Lung (tissue), 12 donors: ENCODE data around the gene DROSHA. TPM values are rescaled to one million over a fixed set of nuclear protein-coding genes. Genes with fewer than 3 reads are reported as not detected.
"Not testable (repeated sequence)": the region's sequence is repeated elsewhere in the genome, so short reads cannot be mapped to it uniquely, and the experiment has no call there.

ENCODE experiments used
- ATAC-seq: fragments of 200-7000 bp; cut with Tn5 transposase; one replicate; pipeline ENCODE4 v1.9.1; 2020; ENCODE audit warnings: moderate number of reproducible peaks; ENCODE audit not compliant: insufficient read depth, low FRiP score
- DNase-seq, 3 donors: peaks; one replicate each; pipeline ENCODE4 v3.0.0-alpha.2; 2013 to 2017
- H3K27ac ChIP-seq, 2 donors: one replicate each; pipeline ENCODE4 v1.5.1; 2013; ENCODE audit warnings: mild to moderate bottlenecking in 2 of 2, moderate library complexity in 2 of 2, control low read depth in 1 of 2, inconsistent platforms in 1 of 2, low read depth in 1 of 2, low read length in 1 of 2
- H3K27me3 ChIP-seq, 3 donors: one replicate each; pipeline ENCODE4 v1.5.1; 2013; ENCODE audit warnings: low read length in 2 of 3; ENCODE audit not compliant: control insufficient read depth in 3 of 3, insufficient read depth in 3 of 3
- H3K36me3 ChIP-seq, 4 donors: one replicate each; pipeline ENCODE4 v1.5.1; 2013; ENCODE audit warnings: low read length in 4 of 4, mild to moderate bottlenecking in 1 of 4, moderate library complexity in 1 of 4; ENCODE audit not compliant: control insufficient read depth in 4 of 4, insufficient read depth in 4 of 4
- H3K4me1 ChIP-seq, 5 donors: one replicate each; pipeline ENCODE4 v1.5.1; 2013; ENCODE audit warnings: low read length in 5 of 5, mild to moderate bottlenecking in 2 of 5, moderate library complexity in 1 of 5; ENCODE audit not compliant: control insufficient read depth in 5 of 5, insufficient read depth in 5 of 5
- H3K4me3 ChIP-seq: one replicate; pipeline ENCODE4 v1.5.1; 2013; ENCODE audit warnings: mild to moderate bottlenecking, control low read depth, moderate library complexity
- H3K9ac ChIP-seq, 2 donors: one replicate each; pipeline ENCODE4 v1.5.1; 2013; ENCODE audit warnings: low read length in 2 of 2, control low read depth in 1 of 2; ENCODE audit not compliant: insufficient read depth in 1 of 2
- H3K9me3 ChIP-seq, 4 donors: one replicate each; pipeline ENCODE4 v1.5.1; 2013; ENCODE audit warnings: low read length in 3 of 4, mild to moderate bottlenecking in 1 of 4, moderate library complexity in 1 of 4; ENCODE audit not compliant: control insufficient read depth in 4 of 4, insufficient read depth in 3 of 4
- WGBS, 2 donors: extraction: QIAGEN DNeasy Blood & Tissue Kit; methylation state at CpG; one replicate each; pipeline ENCODE4 v1.1.7; 2013; 5-methylcytosine and 5-hydroxymethylcytosine counted together
- polyA plus RNA-seq, 2 donors: library from polyadenylated mRNA; stranded (reverse); fragments of 200-250 nt; gene quantifications; one replicate each; pipeline ENCODE4 v1.2.1, GENCODE V29; 2013
- total RNA-seq, 2 donors: library from RNA; depleted of rRNA in 1 of 2; stranded (reverse); fragments of >200 nt in 1 of 2; gene quantifications; one replicate each; pipeline ENCODE4 v1.2.1, GENCODE V29; 2014 to 2021
- TF ChIP-seq, protein P1 (sequence below): IDR thresholded peaks from 2 replicates; pipeline ENCODE4 v1.5.1; 2012; ENCODE audit warnings: mild to moderate bottlenecking; ENCODE audit errors: control extremely low read depth, extremely low read depth
- donor health status: control.
- donor health status: control.
- donor health status: Bipolar disorder and iron deficiency.
- donor health status: healthy.
- donor health status: DM: yes; HTN: yes; CAD: no.

The DROSHA gene
- total and polyA plus RNA-seq, 4 donors = 16.2 to 92.0 (median 49.9) TPM

DNA sequence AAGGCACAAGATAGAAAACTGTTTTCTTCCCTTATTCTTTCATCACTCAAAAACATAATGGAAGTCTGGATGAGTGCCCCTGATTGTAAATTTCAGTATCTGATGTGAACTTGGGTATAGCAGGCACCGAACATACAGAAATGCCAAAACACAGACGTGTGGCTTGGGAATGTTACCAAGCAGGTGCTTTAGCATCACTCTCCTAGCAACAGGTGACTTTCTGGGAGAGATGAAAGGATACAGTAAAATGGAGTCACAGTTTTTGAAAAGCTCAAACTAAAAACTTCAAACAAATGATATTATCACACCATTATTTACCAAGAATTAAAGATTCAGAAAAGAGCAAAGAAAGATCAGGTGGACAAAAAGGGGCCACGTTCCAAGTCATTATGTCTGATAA is 130.2 kb downstream of the DROSHA start:
- TF ChIP-seq, protein P1, sequence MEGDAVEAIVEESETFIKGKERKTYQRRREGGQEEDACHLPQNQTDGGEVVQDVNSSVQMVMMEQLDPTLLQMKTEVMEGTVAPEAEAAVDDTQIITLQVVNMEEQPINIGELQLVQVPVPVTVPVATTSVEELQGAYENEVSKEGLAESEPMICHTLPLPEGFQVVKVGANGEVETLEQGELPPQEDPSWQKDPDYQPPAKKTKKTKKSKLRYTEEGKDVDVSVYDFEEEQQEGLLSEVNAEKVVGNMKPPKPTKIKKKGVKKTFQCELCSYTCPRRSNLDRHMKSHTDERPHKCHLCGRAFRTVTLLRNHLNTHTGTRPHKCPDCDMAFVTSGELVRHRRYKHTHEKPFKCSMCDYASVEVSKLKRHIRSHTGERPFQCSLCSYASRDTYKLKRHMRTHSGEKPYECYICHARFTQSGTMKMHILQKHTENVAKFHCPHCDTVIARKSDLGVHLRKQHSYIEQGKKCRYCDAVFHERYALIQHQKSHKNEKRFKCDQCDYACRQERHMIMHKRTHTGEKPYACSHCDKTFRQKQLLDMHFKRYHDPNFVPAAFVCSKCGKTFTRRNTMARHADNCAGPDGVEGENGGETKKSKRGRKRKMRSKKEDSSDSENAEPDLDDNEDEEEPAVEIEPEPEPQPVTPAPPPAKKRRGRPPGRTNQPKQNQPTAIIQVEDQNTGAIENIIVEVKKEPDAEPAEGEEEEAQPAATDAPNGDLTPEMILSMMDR = no peak
- no peaks in the 10 kb centered on the region for H3K4me1 ChIP-seq
- H3K4me3 ChIP-seq = no peak overlapping the region
- H3K9ac ChIP-seq = no peak overlapping the region
- H3K9me3 ChIP-seq = no peaks in the 10 kb centered on the region
- H3K27me3 ChIP-seq = no peaks in the 10 kb centered on the region
- DNase-seq = no peak
- peaks cover 10 to 17% (median 12%) of the 10 kb centered on the region in 4 donors for H3K36me3 ChIP-seq
- H3K27ac ChIP-seq = no peak overlapping the region
- no peak for ATAC-seq
- 70 to 88% methylated on average over 3 of the region's 3 CpGs for WGBS, 2 donors

DNA sequence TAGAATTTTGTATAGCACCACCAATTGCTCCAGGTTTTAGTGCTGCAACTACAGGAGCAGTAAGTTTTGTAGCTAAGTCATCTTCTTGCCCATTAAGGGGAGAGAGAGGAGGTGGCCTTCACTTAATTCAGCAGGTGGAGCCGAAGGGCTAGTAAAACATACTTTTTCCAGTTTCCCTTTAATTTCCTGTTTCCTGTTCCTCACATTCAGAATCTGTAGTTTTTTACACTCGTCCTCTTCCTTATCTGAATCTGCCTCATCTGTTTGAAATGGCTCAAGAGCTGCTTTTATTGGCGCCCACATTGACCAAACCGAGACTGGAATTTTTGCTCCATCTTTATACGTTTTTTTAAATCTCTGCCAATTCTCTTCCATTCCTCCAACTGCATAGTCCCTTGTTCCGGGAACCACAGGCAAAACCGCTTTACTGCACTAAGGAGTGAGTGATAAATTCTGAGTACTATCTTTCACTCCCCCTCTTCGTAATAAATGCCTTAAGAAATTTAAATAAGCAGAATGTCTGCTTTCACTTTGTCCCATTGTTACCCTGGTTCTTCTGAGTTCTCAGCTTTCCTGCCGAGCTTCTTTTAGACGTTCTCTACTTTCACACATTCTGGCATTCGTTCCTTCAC is 133.9 kb downstream of the DROSHA start:
- H3K4me1 ChIP-seq = no peaks in the 10 kb centered on the region
- H3K36me3 ChIP-seq = peaks cover 3 to 9% (median 6%) of the 10 kb centered on the region in 4 donors
- no peak for DNase-seq
- ATAC-seq = no peak
- WGBS, 2 donors = 71 to 80% methylated on average over 11 of the region's 11 CpGs
- no peak overlapping the region for H3K27ac ChIP-seq
- H3K9ac ChIP-seq = no peak overlapping the region
- no peaks in the 10 kb centered on the region for H3K27me3 ChIP-seq
- TF ChIP-seq, protein P1 = no peak
- no peaks in the 10 kb centered on the region for H3K9me3 ChIP-seq
- no peak overlapping the region for H3K4me3 ChIP-seq

DNA sequence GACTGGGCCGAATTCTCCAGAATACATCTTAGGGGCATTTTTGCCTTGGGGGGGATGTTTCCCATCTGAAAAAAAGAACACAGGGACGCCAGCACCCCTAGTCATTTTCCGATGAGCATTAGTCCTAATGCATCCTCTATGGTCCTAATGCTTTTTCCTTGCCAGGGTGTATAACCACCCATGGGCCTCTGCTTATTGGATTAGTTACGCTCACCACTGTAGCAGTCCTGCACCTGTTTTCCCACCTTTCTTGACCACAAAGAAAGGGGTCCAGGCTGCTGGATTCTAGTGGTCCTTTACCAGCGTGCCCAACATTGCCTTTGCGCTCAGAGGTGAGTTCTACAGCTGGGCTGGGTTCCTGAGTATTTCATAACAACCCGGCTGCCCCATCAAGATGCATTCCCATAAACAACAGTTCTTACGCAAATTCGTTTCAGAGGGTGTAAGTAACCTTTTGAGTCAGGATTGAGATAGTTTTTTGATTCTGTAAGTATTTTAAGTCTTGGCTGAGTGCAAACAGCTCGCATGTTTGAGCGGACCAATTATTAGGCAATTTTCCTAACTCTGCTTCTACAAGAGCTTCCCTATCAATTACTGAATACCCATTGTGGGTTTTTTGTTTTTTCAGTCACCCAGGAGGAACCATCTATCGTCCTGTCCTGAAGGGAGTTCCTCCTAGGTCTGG is 135.1 kb downstream of the DROSHA start:
- no peaks in the 10 kb centered on the region for H3K27me3 ChIP-seq
- no peak for ATAC-seq

DNA sequence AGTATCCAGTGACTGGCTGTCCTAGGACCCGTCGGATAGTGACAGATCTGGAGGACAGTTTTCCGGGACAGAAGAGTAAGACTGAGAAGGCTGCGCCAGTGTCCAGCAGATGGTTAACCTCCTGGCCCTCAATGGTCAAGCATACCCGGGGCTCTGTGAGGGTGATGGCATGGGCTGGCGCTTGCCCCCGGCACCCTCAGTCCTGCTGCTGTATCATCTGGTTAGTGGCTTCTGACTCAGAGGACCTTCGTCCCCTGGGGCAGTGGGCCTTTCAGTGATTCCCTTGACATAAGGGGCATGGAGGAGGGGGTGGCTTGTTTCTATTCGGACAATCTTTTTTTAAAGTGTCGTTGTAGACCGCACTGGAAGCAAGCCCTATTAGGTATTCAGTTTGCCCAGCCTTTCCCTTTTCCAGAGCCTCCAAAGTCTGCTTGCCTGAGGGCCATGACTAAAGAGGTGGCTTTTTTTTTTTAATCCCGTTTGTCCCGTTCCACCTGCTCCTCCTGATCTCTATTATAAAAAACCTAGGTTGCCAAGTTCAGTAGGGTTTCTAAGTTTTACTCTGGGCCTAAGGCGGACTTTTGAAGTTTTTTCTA is 136.3 kb downstream of the DROSHA start:
- not testable (repeated sequence) for DNase-seq, H3K27ac ChIP-seq, ATAC-seq, H3K27me3 ChIP-seq, H3K4me3 ChIP-seq, H3K36me3 ChIP-seq, H3K9me3 ChIP-seq, H3K4me1 ChIP-seq, H3K9ac ChIP-seq
- 90 to 91% methylated on average over 14 of the region's 14 CpGs for WGBS, 2 donors

More for the DNA sequence above, 135.1 kb downstream of the DROSHA start:
- TF ChIP-seq, protein P1 = no peak
- WGBS, 2 donors = 70% methylated on average over 12 of the region's 12 CpGs
- Histone ChIP-seq H3K36me3 (peaks cover 2 to 3% (median 2%) of the 10 kb centered on the region in 4 donors), H3K27ac (no peak overlapping the region), H3K4me3 (no peak overlapping the region), H3K9ac (no peak overlapping the region), H3K4me1 (no peaks in the 10 kb centered on the region), H3K9me3 (no peaks in the 10 kb centered on the region)
- DNase-seq = no peak
